A549 (cell line): ENCODE measurements around the gene RAD51B. TPM values are rescaled to one million over a fixed set of nuclear protein-coding genes. Genes with fewer than 3 reads are reported as not detected.

Experiments
- ATAC-seq, 2 experiments: fragments of 200-7000 bp in 1 of 2; fragments of >200 bp in 1 of 2; cut with Nextera tagmentation in 1 of 2; cut with Tn5 transposase in 1 of 2; 3 replicates each; pipeline versions ENCODE4 v1.8.0 to v1.9.1; 2018 to 2020; ENCODE audit warnings: mild to moderate bottlenecking in 1 of 2, moderate library complexity in 1 of 2
- CTCF ChIA-PET: fragments of 300-600 bp; sonication (Branson Sonifier 250); formaldehyde crosslinking; extraction: SDS; loops from one replicate; lab custom pipeline; 2021; ENCODE audit warnings: antibody characterized with exemption, inconsistent platforms; lab: Yijun Ruan, JAX
- POLR2A ChIA-PET: fragments of 350-600 bp; formaldehyde crosslinking; extraction: SDS; loops from one replicate; lab custom pipeline; 2021; ENCODE audit warnings: antibody characterized with exemption, inconsistent platforms; lab: Yijun Ruan, JAX
- DNase-seq, 2 experiments: peaks; one replicate each; pipeline versions ENCODE4 v3.0.0 to v3.0.0-alpha.2; 2011 to 2016; ENCODE audit warnings: low read depth in 1 of 2, low spot score in 1 of 2
- FAIRE-seq: peaks from 2 replicates; lab custom pipeline; 2011; peaks lifted over from hg19 to GRCh38; lab: Jason Lieb, UNC
- H3K27ac ChIP-seq, 2 experiments: fragments of >200 bp; sonication (Bioruptor Twin); formaldehyde crosslinking; 3 replicates each; pipeline ENCODE4 v1.5.1; 2016 to 2017
- H3K4me1 ChIP-seq: fragments of >200 bp; sonication (Bioruptor Twin); formaldehyde crosslinking; 3 replicates; pipeline ENCODE4 v1.6.1; 2016
- H3K4me2 ChIP-seq: fragments of >200 bp; sonication (Bioruptor Twin); formaldehyde crosslinking; 3 replicates; pipeline ENCODE4 v1.6.1; 2016
- H3K4me3 ChIP-seq: fragments of >200 bp; sonication (Bioruptor Twin); formaldehyde crosslinking; 3 replicates; pipeline ENCODE4 v1.5.1; 2016
- H3K9me3 ChIP-seq: fragments of >200 bp; sonication (Bioruptor Twin); formaldehyde crosslinking; 3 replicates; pipeline ENCODE4 v1.6.1; 2016
- CBX2 ChIP-seq: fragments of 200-600 bp; sonication (generic); IDR thresholded peaks from 2 replicates; pipeline ENCODE4 v1.6.1; 2016; ENCODE audit warnings: low read depth, mild to moderate bottlenecking, borderline replicate concordance
- CEBPB ChIP-seq, 2 experiments: fragments of >200 bp in 1 of 2; sonication (Bioruptor Twin) in 1 of 2; formaldehyde crosslinking in 1 of 2; IDR thresholded peaks; 2 replicates each; pipeline ENCODE4 v1.6.1; 2012 to 2016
- CHD2 ChIP-seq: fragments of 150-350 bp; IDR thresholded peaks from 2 replicates; pipeline ENCODE4 v1.6.1; 2014; ENCODE audit warnings: low read length; ENCODE audit not compliant: partially characterized antibody
- EHF ChIP-seq: fragments of 250-450 bp; sonication (Bioruptor Pico); IDR thresholded peaks from 2 replicates; pipeline ENCODE4 v1.5.0; 2020; ENCODE audit warnings: mild to moderate bottlenecking
- EP300 ChIP-seq, 2 experiments: fragments of >200 bp; sonication (Bioruptor Twin); formaldehyde crosslinking; IDR thresholded peaks; 2 replicates in 1 of 2; 3 replicates in 1 of 2; pipeline ENCODE4 v1.6.1; 2016 to 2017
- FOSL2 ChIP-seq, 2 experiments: fragments of 450-650 bp in 1 of 2; fragments of >200 bp in 1 of 2; sonication (Bioruptor Twin) in 1 of 2; formaldehyde crosslinking; IDR thresholded peaks; 2 replicates each; pipeline versions ENCODE4 v1.5.0 to v1.6.1; 2016 to 2020; ENCODE audit warnings: mild to moderate bottlenecking in 1 of 2, moderate library complexity in 1 of 2
- GATA3 ChIP-seq: IDR thresholded peaks from 2 replicates; pipeline ENCODE4 v1.6.1; 2012; ENCODE audit warnings: borderline replicate concordance
- HDAC2 ChIP-seq: fragments of 200-600 bp; sonication (generic); IDR thresholded peaks from 2 replicates; pipeline ENCODE4 v1.6.1; 2016
- HEYL ChIP-seq: fragments of 250-450 bp; sonication (Bioruptor Pico); IDR thresholded peaks from 2 replicates; pipeline ENCODE4 v1.8.0; 2021; ENCODE audit warnings: mild to moderate bottlenecking, moderate library complexity
- HOXB5 ChIP-seq: fragments of 250-450 bp; sonication (Bioruptor Pico); IDR thresholded peaks from 2 replicates; pipeline ENCODE4 v1.5.0; 2020; ENCODE audit warnings: mild to moderate bottlenecking, moderate library complexity
- KDM1A ChIP-seq: fragments of 200-600 bp; sonication (generic); IDR thresholded peaks from 2 replicates; pipeline ENCODE4 v1.6.1; 2016; ENCODE audit warnings: low read depth, mild to moderate bottlenecking
- KDM5A ChIP-seq: fragments of 200-600 bp; sonication (generic); IDR thresholded peaks from 2 replicates; pipeline ENCODE4 v1.6.1; 2016; ENCODE audit warnings: antibody characterized with exemption, mild to moderate bottlenecking
- NPAS2 ChIP-seq: fragments of 250-450 bp; sonication (Bioruptor Pico); IDR thresholded peaks from 2 replicates; pipeline ENCODE4 v1.8.0; 2022; ENCODE audit warnings: mild to moderate bottlenecking, moderate library complexity, borderline replicate concordance
- PBX3 ChIP-seq: IDR thresholded peaks from 2 replicates; pipeline ENCODE4 v1.6.1; 2012
- POLR2A ChIP-seq: IDR thresholded peaks from 2 replicates; pipeline ENCODE4 v1.6.1; 2012; ENCODE audit warnings: mild to moderate bottlenecking, low read length
- POLR2AphosphoS2 ChIP-seq: conservative IDR thresholded peaks from 2 replicates; pipeline ENCODE4 v1.6.1; 2012; ENCODE audit warnings: low read length, improper control_type of control experiment, inconsistent platforms
- RNF2 ChIP-seq: fragments of 200-600 bp; sonication (generic); IDR thresholded peaks from 2 replicates; pipeline ENCODE4 v1.6.1; 2016; ENCODE audit warnings: low read depth, mild to moderate bottlenecking, antibody characterized with exemption, moderate library complexity, borderline replicate concordance
- SMC3 ChIP-seq: fragments of >200 bp; sonication (Bioruptor Twin); formaldehyde crosslinking; IDR thresholded peaks from 3 replicates; pipeline ENCODE4 v1.6.1; 2018; ENCODE audit warnings: inconsistent platforms
- ZFP36 ChIP-seq: fragments of 450-650 bp; IDR thresholded peaks from 2 replicates; pipeline ENCODE4 v1.6.1; 2014; ENCODE audit warnings: borderline replicate concordance; ENCODE audit not compliant: partially characterized antibody
- ZNF302 ChIP-seq: fragments of 250-450 bp; sonication (Bioruptor Pico); IDR thresholded peaks from 2 replicates; pipeline ENCODE4 v1.9.0; 2021; ENCODE audit warnings: inconsistent platforms, mild to moderate bottlenecking, moderate library complexity
- WGBS: methylation state at CpG from one replicate; pipeline ENCODE4 v1.1.6; 2017; ENCODE audit errors: missing lambda C conversion rate; 5-methylcytosine and 5-hydroxymethylcytosine counted together
- polyA plus RNA-seq, 4 experiments: library from polyadenylated mRNA; depleted of rRNA in 3 of 4; stranded (reverse); fragments of >200 nt; fragmentation: RNase III in 1 of 4; extraction: RNeasy Plus Mini Kit Qiagen cat#74134 plus additional on column Dnase treatment in 1 of 4; gene quantifications; 2 replicates in 3 of 4; 3 replicates in 1 of 4; pipeline ENCODE4 v1.2.3, GENCODE V29; 2011 to 2017

The RAD51B gene
- polyA plus RNA-seq, 2 of the 4 experiments (the other 2 are of a cell fraction): 7.2 to 10.8 TPM

- ChIA-PET POLR2A (no interaction called here), CTCF (interaction anchor here (1.1 kb wide), 1 partner anchor 17 kb away, joined by 3 read pairs; no protein-coding TSS in a partner anchor)
- TF ChIP-seq PBX3 (no peak), GATA3 (no peak), KDM5A (no peak), FOSL2 (IDR thresholded peaks at IDR 0.05) (no peak), FOSL2 (CRISPR knock-in tag; IDR thresholded peaks at IDR 0.05) (no peak), KDM1A (no peak), SMC3 (no peak), HOXB5 (CRISPR knock-in tag) (no peak), RNF2 (no peak), EHF (CRISPR knock-in tag) (no peak), ZFP36 (no peak), CBX2 (no peak), CEBPB (IDR thresholded peaks at IDR 0.05) (no peak), CHD2 (no peak), EP300 (IDR thresholded peaks at IDR 0.05) (no peak)
- peak overlapping the region; percentile 7 to 68; a peak in 4 of 6 replicates for H3K27ac ChIP-seq
- peaks cover 26% of the 10 kb centered on the region for H3K4me1 ChIP-seq
- 87% methylated on average over 21 of the region's 21 CpGs for WGBS
- ATAC-seq (no peak; a peak in 1 of 6 replicates), FAIRE-seq (no peak), DNase-seq (no peak)
- no peak overlapping the region for H3K4me2 ChIP-seq
- no peak overlapping the region for H3K4me3 ChIP-seq
- no peaks in the 10 kb centered on the region for H3K9me3 ChIP-seq
These were observed 743.9 kb downstream of the RAD51B start for GRCh38 chr14:68563251-68564131.

DNA sequence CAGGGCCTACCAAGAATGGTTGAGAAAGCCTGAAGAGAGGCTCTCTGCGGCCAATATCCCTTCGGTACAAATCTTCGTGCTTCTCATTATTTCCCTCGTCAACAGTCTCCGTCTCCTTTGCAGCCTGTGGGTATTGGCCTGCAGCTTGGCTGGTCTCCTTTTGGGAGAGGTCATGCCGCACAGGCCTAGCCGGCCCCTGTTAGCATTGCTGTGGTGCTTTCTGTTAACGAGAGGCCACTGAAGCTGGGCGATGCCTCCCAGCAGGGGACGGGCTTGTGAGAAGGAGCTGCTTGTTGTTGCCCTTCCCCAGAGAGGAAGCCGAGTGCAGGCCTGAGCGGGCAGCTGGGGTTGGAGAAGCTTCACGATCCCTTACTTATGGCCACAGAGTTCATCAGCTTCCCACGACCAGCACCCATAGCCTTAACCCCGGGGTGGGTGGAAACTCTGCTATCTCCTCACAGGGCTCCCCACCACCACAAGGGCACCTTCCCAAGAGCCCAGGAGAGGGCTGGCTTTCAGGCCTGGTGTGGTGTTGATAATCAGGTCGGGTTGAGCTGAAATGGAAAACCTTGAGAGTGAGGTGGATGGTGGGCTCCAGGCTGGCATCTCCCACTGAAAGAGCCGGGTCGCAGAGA is 744.7 kb downstream of the RAD51B start:
- Histone ChIP-seq H3K4me2 (no peak overlapping the region), H3K9me3 (no peaks in the 10 kb centered on the region), H3K4me1 (peaks cover 26% of the 10 kb centered on the region), H3K4me3 (no peak overlapping the region), H3K27ac (peak overlapping the region; percentile 62 to 68; a peak in 4 of 6 replicates)
- ChIA-PET CTCF (no interaction called here), POLR2A (no interaction called here)
- 92% methylated on average over 18 of the region's 18 CpGs for WGBS
- FAIRE-seq: no peak
- no peak for DNase-seq
- no peak for ATAC-seq
- TF ChIP-seq EHF (CRISPR knock-in tag) (no peak), POLR2AphosphoS2 (no peak), ZFP36 (no peak), POLR2A (no peak), SMC3 (no peak), HOXB5 (CRISPR knock-in tag) (no peak), HDAC2 (no peak), ZNF302 (CRISPR knock-in tag) (no peak), HEYL (CRISPR knock-in tag) (no peak)

GRCh38 chr14:68564826-68565759 is 745.5 kb downstream of the RAD51B start:
- no peak overlapping the region for H3K4me3 ChIP-seq
- peak overlapping the region; percentile 62 to 68; a peak in 5 of 6 replicates for H3K27ac ChIP-seq
- peak in 1 of 2 experiments; percentile 33; a peak in 2 of 6 replicates for ATAC-seq
- peaks cover 26% of the 10 kb centered on the region for H3K4me1 ChIP-seq
- H3K4me2 ChIP-seq: no peak overlapping the region
- no peak for FAIRE-seq
- H3K9me3 ChIP-seq: no peaks in the 10 kb centered on the region
- CTCF ChIA-PET: no interaction called here
- TF ChIP-seq GATA3 (0 out of 2 replicates have a peak, but pooled peaks have one; percentile 22), NPAS2 (CRISPR knock-in tag) (no peak)
- DNase-seq: no peak
- WGBS: 84% methylated on average over 8 of the region's 8 CpGs
- POLR2A ChIA-PET: interaction anchor here (0.5 to 0.7 kb wide), 2 partner anchors 106 to 227 kb away, joined by 3 to 8 read pairs; no protein-coding TSS in a partner anchor
